Trophoblast cell (in vitro differentiated cells and primary cell): Measurements from ENCODE around the gene WBP11.
"Not testable (repeated sequence)": the region's sequence is repeated elsewhere in the genome, so short reads cannot be mapped to it uniquely, and the experiment has no call there.

Experiments
- DNase-seq, 2 donors: peaks; one replicate each; pipeline ENCODE4 v3.0.0-alpha.2; 2016
- H2AFZ ChIP-seq: 2 replicates; pipeline ENCODE4 v1.6.1; 2013; ENCODE audit warnings: low read length, moderate library complexity, mild to moderate bottlenecking; ENCODE audit not compliant: insufficient read depth, poor library complexity
- H2AK5ac ChIP-seq: 2 replicates; pipeline ENCODE4 v1.6.1; 2013; ENCODE audit warnings: mild to moderate bottlenecking, low read length
- H2BK120ac ChIP-seq: 2 replicates; pipeline ENCODE4 v1.6.1; 2013; ENCODE audit warnings: low read length, mild to moderate bottlenecking, moderate library complexity; ENCODE audit not compliant: insufficient read depth, poor library complexity
- H2BK12ac ChIP-seq: 2 replicates; pipeline ENCODE4 v1.6.1; 2013; ENCODE audit warnings: mild to moderate bottlenecking, low read length, moderate library complexity
- H2BK5ac ChIP-seq: 2 replicates; pipeline ENCODE4 v1.6.1; 2013; ENCODE audit warnings: low read length, low read depth, moderate library complexity, mild to moderate bottlenecking; ENCODE audit not compliant: poor library complexity
- H3K14ac ChIP-seq: 2 replicates; pipeline ENCODE4 v1.6.1; 2013; ENCODE audit warnings: mild to moderate bottlenecking, low read length
- H3K18ac ChIP-seq: 2 replicates; pipeline ENCODE4 v1.6.1; 2013; ENCODE audit warnings: mild to moderate bottlenecking, low read length
- H3K23ac ChIP-seq: 2 replicates; pipeline ENCODE4 v1.6.1; 2013; ENCODE audit warnings: low read length
- H3K27ac ChIP-seq: 2 replicates; pipeline ENCODE4 v1.5.1; 2013; ENCODE audit warnings: low read depth, mild to moderate bottlenecking, inconsistent platforms, low read length, moderate library complexity
- H3K27me3 ChIP-seq: 2 replicates; pipeline ENCODE4 v1.6.1; 2013; ENCODE audit warnings: inconsistent platforms, mild to moderate bottlenecking, low read length, moderate library complexity; ENCODE audit not compliant: insufficient read depth
- H3K36me3 ChIP-seq, 2 experiments: 1 replicate in 1 of 2; 2 replicates in 1 of 2; pipeline ENCODE4 v1.6.1; 2013; ENCODE audit warnings: low read length in 2 of 2, mild to moderate bottlenecking in 2 of 2, moderate library complexity in 1 of 2; ENCODE audit not compliant: insufficient read depth in 2 of 2, control insufficient read depth in 1 of 2
- H3K4ac ChIP-seq: 2 replicates; pipeline ENCODE4 v1.6.1; 2013; ENCODE audit warnings: low read depth, mild to moderate bottlenecking, low read length, moderate library complexity
- H3K4me1 ChIP-seq, 2 experiments: 1 replicate in 1 of 2; 2 replicates in 1 of 2; pipeline ENCODE4 v1.6.1; 2013; ENCODE audit warnings: low read length in 2 of 2, mild to moderate bottlenecking in 2 of 2, moderate library complexity in 1 of 2; ENCODE audit not compliant: insufficient read depth in 2 of 2, control insufficient read depth in 1 of 2
- H3K4me2 ChIP-seq: 2 replicates; pipeline ENCODE4 v1.6.1; 2013; ENCODE audit warnings: inconsistent platforms, mild to moderate bottlenecking, low read length, moderate library complexity
- H3K4me3 ChIP-seq: 2 replicates; pipeline ENCODE4 v1.5.1; 2013; ENCODE audit warnings: mild to moderate bottlenecking, low read depth, low read length, inconsistent platforms
- H3K79me1 ChIP-seq: one replicate; pipeline ENCODE4 v1.6.1; 2013; ENCODE audit warnings: low read length
- H3K79me2 ChIP-seq: 2 replicates; pipeline ENCODE4 v1.6.1; 2013; ENCODE audit warnings: low read length, mild to moderate bottlenecking; ENCODE audit not compliant: control insufficient read depth, insufficient read depth, poor library complexity
- H3K9ac ChIP-seq: 2 replicates; pipeline ENCODE4 v1.6.1; 2013; ENCODE audit warnings: mild to moderate bottlenecking, low read length
- H3K9me3 ChIP-seq: 2 replicates; pipeline ENCODE4 v1.6.1; 2013; ENCODE audit warnings: low read depth, mild to moderate bottlenecking, control low read depth, inconsistent platforms, low read length; ENCODE audit not compliant: insufficient read depth
- H4K12ac ChIP-seq: 2 replicates; pipeline ENCODE4 v1.6.1; 2013; ENCODE audit warnings: low read depth, mild to moderate bottlenecking, low read length, moderate library complexity
- H4K8ac ChIP-seq: 2 replicates; pipeline ENCODE4 v1.6.1; 2013; ENCODE audit warnings: low read depth, mild to moderate bottlenecking, low read length, moderate library complexity
- H4K91ac ChIP-seq: one replicate; pipeline ENCODE4 v1.6.1; 2013; ENCODE audit warnings: low read depth, mild to moderate bottlenecking, low read length, moderate library complexity
- WGBS: extraction: QIAGEN DNeasy Blood & Tissue Kit; methylation state at CpG from one replicate; pipeline ENCODE4 v1.1.7; 2013; ENCODE audit warnings: missing lambda C conversion rate; ENCODE audit not compliant: insufficient read length, insufficient coverage; ENCODE audit errors: extremely low coverage; 5-methylcytosine and 5-hydroxymethylcytosine counted together

WBP11 gene

DNA sequence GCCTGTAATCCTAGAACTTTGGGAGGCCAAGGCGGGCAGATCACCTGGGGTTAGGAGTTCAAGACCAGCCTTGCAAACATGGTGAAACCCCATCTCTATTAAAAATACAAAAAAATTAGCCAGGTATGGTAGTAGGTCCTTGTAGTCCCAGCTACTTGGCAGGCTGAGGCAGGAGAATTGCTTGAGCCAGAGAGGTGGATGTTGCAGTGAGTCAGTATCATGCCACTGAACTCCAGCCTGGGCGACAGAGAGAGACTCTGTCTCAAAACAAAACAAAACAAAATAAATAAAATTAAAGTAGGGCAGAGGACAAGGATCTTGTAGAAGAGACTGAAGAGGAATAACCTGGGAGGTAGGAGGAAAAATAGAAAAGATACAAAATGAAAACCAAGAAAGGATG is 61.3 kb downstream of the WBP11 start:
- Histone ChIP-seq H3K36me3 (no peaks in the 10 kb centered on the region), H4K12ac (no peak overlapping the region), H2BK120ac (no peak overlapping the region), H3K4me1 (no peaks in the 10 kb centered on the region), H3K79me2 (no peaks in the 10 kb centered on the region), H2BK5ac (no peak overlapping the region), H2BK12ac (no peak overlapping the region), H4K8ac (no peak overlapping the region), H3K9me3 (peaks cover 2% of the 10 kb centered on the region), H3K14ac (no peak overlapping the region), H3K79me1 (no peaks in the 10 kb centered on the region), H3K4me2 (no peak overlapping the region), H3K23ac (no peak overlapping the region), H2AFZ (no peak overlapping the region), H3K4me3 (no peak overlapping the region), H3K9ac (no peak overlapping the region), H2AK5ac (no peak overlapping the region), H3K27ac (no peak overlapping the region), H3K18ac (no peak overlapping the region), H3K4ac (no peak overlapping the region), H3K27me3 (no peaks in the 10 kb centered on the region), H4K91ac (no peak overlapping the region)
- no peak for DNase-seq
- WGBS, result no CpG with 5 or more reads among the region's 2 CpGs

DNA sequence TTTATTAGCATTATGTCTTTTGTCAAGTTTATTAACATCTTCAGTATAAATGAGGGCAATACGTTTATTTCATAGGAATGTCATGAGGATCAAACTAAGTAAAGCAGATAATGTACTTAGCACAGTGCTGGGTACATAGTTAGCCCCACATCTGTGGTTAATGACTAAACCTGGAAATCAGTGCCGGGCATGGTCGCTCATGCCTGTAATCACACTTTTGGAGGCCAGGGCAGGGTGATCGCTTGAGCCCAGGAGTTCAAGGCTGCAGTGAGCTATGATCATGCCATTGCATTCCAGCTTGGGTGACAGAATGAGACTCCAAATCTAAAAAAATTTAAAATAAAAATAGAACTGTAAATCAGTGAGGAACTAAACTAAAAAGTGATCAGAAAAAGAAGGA is 62.1 kb downstream of the WBP11 start:
- peaks cover 2% of the 10 kb centered on the region for H3K9me3 ChIP-seq
- no peak for DNase-seq
- no peak overlapping the region for H3K9ac ChIP-seq
- no peaks in the 10 kb centered on the region for H3K36me3 ChIP-seq
- no peak overlapping the region for H3K4me2 ChIP-seq
- H3K23ac ChIP-seq, result no peak overlapping the region
- no peak overlapping the region for H4K12ac ChIP-seq
- H3K4me1 ChIP-seq, result no peaks in the 10 kb centered on the region
- WGBS, result no CpG with 5 or more reads among the region's 4 CpGs
- H3K27ac ChIP-seq, result no peak overlapping the region
- H4K8ac ChIP-seq, result no peak overlapping the region
- H2BK5ac ChIP-seq, result no peak overlapping the region
- no peaks in the 10 kb centered on the region for H3K79me2 ChIP-seq
- H3K79me1 ChIP-seq, result no peaks in the 10 kb centered on the region
- H2AFZ ChIP-seq, result no peak overlapping the region
- no peak overlapping the region for H2BK12ac ChIP-seq
- H3K18ac ChIP-seq, result no peak overlapping the region
- no peaks in the 10 kb centered on the region for H3K27me3 ChIP-seq
- no peak overlapping the region for H4K91ac ChIP-seq
- H3K14ac ChIP-seq, result no peak overlapping the region
- no peak overlapping the region for H3K4ac ChIP-seq
- H2BK120ac ChIP-seq, result no peak overlapping the region
- no peak overlapping the region for H2AK5ac ChIP-seq
- H3K4me3 ChIP-seq, result no peak overlapping the region

DNA sequence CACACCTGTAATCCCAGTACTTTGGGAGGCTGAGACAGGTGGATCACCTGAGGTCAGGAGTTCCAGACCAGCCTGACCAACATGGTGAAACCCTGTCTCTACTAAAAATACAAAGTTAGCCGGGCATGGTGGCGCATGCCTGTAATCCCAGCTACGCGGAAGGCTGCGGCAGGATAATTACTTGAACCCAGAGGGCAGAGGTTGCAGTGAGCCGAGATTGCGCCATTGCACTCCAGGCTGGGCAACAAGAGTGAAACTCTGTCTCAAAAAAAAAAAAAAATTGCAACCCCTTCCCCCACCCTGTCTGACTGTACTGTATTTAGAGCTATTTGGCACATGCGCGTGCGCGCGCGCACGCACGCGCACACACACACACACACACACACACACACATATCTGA is 66.8 kb downstream of the WBP11 start:
- not testable (repeated sequence) for H3K4ac ChIP-seq, H4K91ac ChIP-seq, H3K4me2 ChIP-seq, H3K4me1 ChIP-seq, H3K14ac ChIP-seq, H3K23ac ChIP-seq, H3K4me3 ChIP-seq, H4K12ac ChIP-seq, H2AFZ ChIP-seq, H3K27ac ChIP-seq, H2BK120ac ChIP-seq, H4K8ac ChIP-seq, H3K27me3 ChIP-seq, H3K36me3 ChIP-seq, H3K9ac ChIP-seq, H2BK12ac ChIP-seq, H3K9me3 ChIP-seq, H2BK5ac ChIP-seq, H3K79me2 ChIP-seq, H3K79me1 ChIP-seq, H3K18ac ChIP-seq, H2AK5ac ChIP-seq
- DNase-seq, result peak; percentile 38 to 56
- WGBS, result no CpG with 5 or more reads among the region's 16 CpGs
